Colonic mucosa (tissue), 4 donors: Measurements from ENCODE around the gene ARX. TPM values are rescaled to one million over a fixed set of nuclear protein-coding genes. Genes with fewer than 3 reads are reported as not detected.

Experiments used
- DNase-seq: peaks from one replicate; pipeline ENCODE4 v3.0.0-alpha.2; 2020
- H3K27ac ChIP-seq: fragments of 200-600 bp; one replicate; pipeline ENCODE4 v1.8.0; 2021
- H3K27me3 ChIP-seq: fragments of 200-600 bp; one replicate; pipeline ENCODE4 v1.8.0; 2021
- H3K36me3 ChIP-seq: fragments of 200-600 bp; one replicate; pipeline ENCODE4 v1.8.0; 2021
- H3K4me1 ChIP-seq: fragments of 200-600 bp; one replicate; pipeline ENCODE4 v1.8.0; 2021; ENCODE audit warnings: mild to moderate bottlenecking
- H3K4me3 ChIP-seq: fragments of 200-600 bp; one replicate; pipeline ENCODE4 v1.8.0; 2021
- H3K9ac ChIP-seq, 2 donors: one replicate each; pipeline ENCODE4 v1.7.0; 2013; ENCODE audit warnings: control low read depth in 2 of 2, low read depth in 2 of 2, low read length in 2 of 2
- H3K9me3 ChIP-seq: fragments of 200-600 bp; one replicate; pipeline ENCODE4 v1.8.0; 2021
- CTCF ChIP-seq: fragments of 200-600 bp; IDR thresholded peaks from one replicate; pipeline ENCODE4 v1.8.0; 2022; ENCODE audit warnings: antibody characterized with exemption, mild to moderate bottlenecking
- intact Hi-C: fragments of 100-400 bp; cut with DNase I; formaldehyde crosslinking; loops from one replicate; pipeline ENCODE4 v1.14.1; 2022
- total RNA-seq, 2 donors: library from RNA; stranded (reverse); fragmentation: NEBNext Ultra II Directional in 1 of 2; extraction: Animal tissue kit (Norgen Biotek cat#: 25700) in 1 of 2; gene quantifications; one replicate each; pipeline ENCODE4 v1.2.1, GENCODE V29; 2021
- donor health status: healthy.
- donor health status: DM: no; HTN: no; CAD: no.
- donor health status: DM: no; HTN: no; CAD: no.

ARX gene
- total RNA-seq, 2 donors from 2014 or later: 0.66 to 0.84 TPM

- no peaks in the 10 kb centered on the region for H3K4me1 ChIP-seq
- no peak for TF ChIP-seq CTCF
- H3K27ac ChIP-seq: no peak overlapping the region
- intact Hi-C loops: no loop called here
- H3K36me3 ChIP-seq: no peaks in the 10 kb centered on the region
- no peak for DNase-seq
- H3K4me3 ChIP-seq: no peak overlapping the region
- no peak overlapping the region for H3K9ac ChIP-seq
- H3K27me3 ChIP-seq: no peaks in the 10 kb centered on the region
- H3K9me3 ChIP-seq: no peaks in the 10 kb centered on the region
These were observed 21.9 kb downstream of the ARX start for GRCh38 chrX:24993879-24994278.

DNA sequence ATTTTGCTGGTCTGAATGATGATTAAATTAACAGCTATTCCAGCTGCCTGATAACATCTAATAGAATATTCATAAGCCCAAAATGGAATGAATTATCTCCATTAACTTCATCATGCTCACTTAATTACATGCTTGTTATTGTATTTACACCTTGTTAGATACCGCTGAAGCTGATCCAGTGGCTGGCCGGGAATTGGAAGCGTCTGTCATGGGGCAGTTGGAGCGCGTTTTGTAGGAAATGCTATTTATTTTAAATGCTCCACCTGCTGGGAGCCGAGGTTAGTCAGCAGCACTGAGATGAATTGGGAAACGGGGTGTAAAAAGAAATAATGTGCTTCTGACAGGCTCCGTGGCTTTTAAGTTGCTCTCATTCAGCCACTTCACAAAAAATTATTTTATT is 25.2 kb downstream of the ARX start:
- no peak for DNase-seq
- no peaks in the 10 kb centered on the region for H3K27me3 ChIP-seq
- no peak for TF ChIP-seq CTCF
- no peak overlapping the region for H3K9ac ChIP-seq
- intact Hi-C loops: no loop called here
- no peak overlapping the region for H3K4me3 ChIP-seq
- no peaks in the 10 kb centered on the region for H3K4me1 ChIP-seq
- no peaks in the 10 kb centered on the region for H3K36me3 ChIP-seq
- no peak overlapping the region for H3K27ac ChIP-seq
- no peaks in the 10 kb centered on the region for H3K9me3 ChIP-seq

DNA sequence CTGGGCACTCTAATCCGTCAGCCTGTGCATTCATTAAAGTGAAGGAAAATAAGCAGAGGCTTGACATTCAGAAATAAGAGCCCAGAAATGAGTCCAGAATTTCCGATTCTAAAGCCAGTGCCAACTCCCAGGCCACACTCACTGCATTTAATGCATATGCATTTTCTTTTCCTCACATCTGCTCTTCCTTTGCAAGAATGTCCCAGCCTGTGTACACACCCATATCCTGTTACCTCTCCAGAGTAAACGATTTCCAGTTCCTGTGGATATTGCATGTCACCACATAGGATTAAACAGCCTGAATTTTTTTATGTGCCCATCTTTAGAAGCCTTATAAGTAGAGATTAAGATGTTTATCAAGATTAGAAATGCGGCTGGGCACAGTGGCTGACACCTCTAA is 27.5 kb downstream of the ARX start:
- no peaks in the 10 kb centered on the region for H3K9me3 ChIP-seq
- no peak for DNase-seq
- H3K36me3 ChIP-seq: no peaks in the 10 kb centered on the region
- no peak overlapping the region for H3K27ac ChIP-seq
- H3K27me3 ChIP-seq: no peaks in the 10 kb centered on the region
- H3K4me1 ChIP-seq: no peaks in the 10 kb centered on the region
- H3K4me3 ChIP-seq: no peak overlapping the region
- intact Hi-C loops: no loop called here
- TF ChIP-seq CTCF: no peak
- H3K9ac ChIP-seq: no peak overlapping the region

- no peak overlapping the region for H3K27ac ChIP-seq
- H3K36me3 ChIP-seq: no peaks in the 10 kb centered on the region
- no peak overlapping the region for H3K9ac ChIP-seq
- H3K27me3 ChIP-seq: no peaks in the 10 kb centered on the region
- no peaks in the 10 kb centered on the region for H3K9me3 ChIP-seq
- no peaks in the 10 kb centered on the region for H3K4me1 ChIP-seq
- intact Hi-C loops: no loop called here
- no peak overlapping the region for H3K4me3 ChIP-seq
- DNase-seq: no peak
- TF ChIP-seq CTCF: no peak
These were observed 28.0 kb downstream of the ARX start for GRCh38 chrX:24987731-24988130.

DNA sequence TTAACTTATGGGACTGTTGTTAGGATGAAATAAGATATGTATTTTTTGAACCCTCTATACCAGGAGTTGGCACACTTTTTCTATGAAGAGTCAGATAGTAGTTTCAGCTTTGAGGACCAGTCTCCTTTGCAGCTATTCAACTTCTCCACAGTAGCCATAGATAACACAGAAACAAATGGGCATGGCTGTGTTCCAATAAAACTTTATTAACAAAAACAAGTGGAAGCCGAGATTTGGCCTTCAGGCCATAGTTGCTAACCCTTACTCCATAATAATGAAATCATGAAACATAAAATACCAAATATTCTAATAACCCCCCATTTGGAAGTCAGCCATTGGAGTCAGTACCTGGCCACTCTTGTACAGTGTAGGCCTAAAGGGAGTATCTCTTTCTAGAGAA is 30.6 kb downstream of the ARX start:
- H3K36me3 ChIP-seq: no peaks in the 10 kb centered on the region
- intact Hi-C loops: no loop called here
- H3K9ac ChIP-seq: no peak overlapping the region
- H3K9me3 ChIP-seq: no peaks in the 10 kb centered on the region
- no peak overlapping the region for H3K4me3 ChIP-seq
- no peak overlapping the region for H3K27ac ChIP-seq
- no peak for TF ChIP-seq CTCF
- H3K27me3 ChIP-seq: no peaks in the 10 kb centered on the region
- no peak for DNase-seq
- H3K4me1 ChIP-seq: no peaks in the 10 kb centered on the region

GRCh38 chrX:24983931-24984330 is 31.8 kb downstream of the ARX start:
- no peaks in the 10 kb centered on the region for H3K27me3 ChIP-seq
- no peak overlapping the region for H3K4me3 ChIP-seq
- intact Hi-C loops: no loop called here
- no peak for TF ChIP-seq CTCF
- H3K9me3 ChIP-seq: no peaks in the 10 kb centered on the region
- H3K27ac ChIP-seq: no peak overlapping the region
- no peak for DNase-seq
- no peaks in the 10 kb centered on the region for H3K36me3 ChIP-seq
- no peak overlapping the region for H3K9ac ChIP-seq
- no peaks in the 10 kb centered on the region for H3K4me1 ChIP-seq
